Measurements from ENCODE around the gene RAET1E.
"Not testable (repeated sequence)": the region's sequence is repeated elsewhere in the genome, so short reads cannot be mapped to it uniquely, and the experiment has no call there.

RAET1E gene

DNA sequence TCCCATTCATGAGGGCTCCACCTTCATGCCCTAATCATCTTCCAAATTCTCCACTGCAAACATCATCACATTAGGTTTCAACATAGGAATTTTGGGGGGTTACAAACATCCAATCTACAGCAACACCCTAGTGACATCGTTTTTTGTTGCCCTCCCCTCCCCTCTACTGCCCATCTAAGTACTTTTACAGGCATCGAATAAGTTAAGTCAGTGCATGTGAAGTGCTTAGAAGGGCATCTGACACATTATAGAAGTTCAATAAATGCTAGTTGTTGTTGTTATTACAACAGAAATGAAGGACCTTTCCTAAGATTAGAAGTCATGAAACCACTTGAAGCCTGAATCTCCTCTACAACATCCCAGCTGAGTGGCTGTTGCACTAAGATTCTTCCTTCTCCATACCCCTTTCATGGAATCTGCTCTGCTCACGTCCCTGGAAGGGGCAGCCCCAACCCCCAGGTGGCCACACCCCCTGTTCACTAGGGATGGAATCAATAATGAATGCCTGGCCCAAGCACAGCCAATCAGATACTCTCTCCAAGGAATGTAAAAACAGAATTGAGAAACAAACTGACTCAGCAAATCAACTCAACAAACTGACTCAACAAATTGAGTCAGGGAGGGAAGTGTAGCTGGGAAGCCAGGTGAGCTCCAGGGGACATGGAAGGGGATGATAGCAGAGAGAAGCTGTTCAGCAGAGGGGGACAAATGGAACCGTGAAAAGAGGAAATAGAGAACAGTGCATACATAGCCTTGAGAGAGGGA lies 29.9 kb downstream of the RAET1E start:
- DNase-seq (ENCODE audit: low read depth), result peak; percentile 57
- H3K4me3 ChIP-seq (ENCODE audit: control insufficient read depth, low read depth, low read length), result no peak overlapping the region
- TF ChIP-seq, protein P1, sequence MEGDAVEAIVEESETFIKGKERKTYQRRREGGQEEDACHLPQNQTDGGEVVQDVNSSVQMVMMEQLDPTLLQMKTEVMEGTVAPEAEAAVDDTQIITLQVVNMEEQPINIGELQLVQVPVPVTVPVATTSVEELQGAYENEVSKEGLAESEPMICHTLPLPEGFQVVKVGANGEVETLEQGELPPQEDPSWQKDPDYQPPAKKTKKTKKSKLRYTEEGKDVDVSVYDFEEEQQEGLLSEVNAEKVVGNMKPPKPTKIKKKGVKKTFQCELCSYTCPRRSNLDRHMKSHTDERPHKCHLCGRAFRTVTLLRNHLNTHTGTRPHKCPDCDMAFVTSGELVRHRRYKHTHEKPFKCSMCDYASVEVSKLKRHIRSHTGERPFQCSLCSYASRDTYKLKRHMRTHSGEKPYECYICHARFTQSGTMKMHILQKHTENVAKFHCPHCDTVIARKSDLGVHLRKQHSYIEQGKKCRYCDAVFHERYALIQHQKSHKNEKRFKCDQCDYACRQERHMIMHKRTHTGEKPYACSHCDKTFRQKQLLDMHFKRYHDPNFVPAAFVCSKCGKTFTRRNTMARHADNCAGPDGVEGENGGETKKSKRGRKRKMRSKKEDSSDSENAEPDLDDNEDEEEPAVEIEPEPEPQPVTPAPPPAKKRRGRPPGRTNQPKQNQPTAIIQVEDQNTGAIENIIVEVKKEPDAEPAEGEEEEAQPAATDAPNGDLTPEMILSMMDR (conservative IDR thresholded peaks at IDR 0.05; ENCODE audit: control insufficient read depth, insufficient read depth, low read depth, low read length), result no peak

DNA sequence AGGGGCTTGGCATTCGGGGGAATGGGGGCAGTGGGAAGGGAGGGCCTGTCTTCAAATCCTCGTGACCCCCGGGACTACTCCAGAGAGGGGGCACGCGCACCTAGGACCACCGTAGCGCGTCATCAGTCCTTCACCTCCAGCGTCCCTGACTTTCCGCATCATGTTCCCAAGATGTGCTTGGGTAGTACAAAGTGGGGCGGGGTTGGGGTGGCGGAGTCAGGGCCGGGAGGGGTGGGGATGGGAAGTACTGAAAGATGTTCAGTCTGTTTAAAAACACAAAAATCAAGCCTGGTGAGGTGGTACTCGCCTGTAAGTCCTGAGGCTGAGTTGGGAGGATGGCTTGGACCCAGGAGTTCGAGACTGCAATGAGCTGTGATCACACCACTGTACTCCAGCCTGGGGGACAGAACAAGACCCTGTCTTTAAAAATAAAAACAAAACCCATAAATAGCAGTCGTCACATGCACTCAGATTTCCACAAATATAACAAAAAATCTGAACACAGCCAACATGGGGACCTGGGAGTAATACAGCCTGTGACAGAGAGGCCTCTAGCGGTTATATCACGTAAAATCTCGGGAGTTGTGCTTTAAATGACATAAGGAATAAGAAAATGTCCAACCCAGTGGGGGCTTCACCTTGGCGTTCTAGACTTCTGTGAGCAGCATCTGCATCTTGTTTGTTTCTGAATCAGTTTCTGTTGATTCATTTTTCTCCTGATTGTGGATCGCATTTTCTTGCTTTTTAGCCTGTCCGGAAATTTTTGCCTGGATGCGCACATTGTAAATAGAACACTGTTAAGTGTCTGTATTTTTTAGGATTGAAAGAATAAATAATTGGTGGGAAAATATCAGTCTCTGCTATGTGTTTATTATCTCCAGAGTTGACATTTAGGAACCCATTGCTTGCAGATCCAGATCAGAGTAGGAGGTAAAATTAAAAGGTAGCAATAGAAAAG lies 33.1 kb downstream of the RAET1E start:
- peak overlapping the region; percentile 57 for H3K4me3 ChIP-seq (ENCODE audit: control insufficient read depth, low read depth, low read length)
- TF ChIP-seq, protein P1 (conservative IDR thresholded peaks at IDR 0.05; ENCODE audit: control insufficient read depth, insufficient read depth, low read depth, low read length), result peak; percentile 80
- peak; percentile 81 for DNase-seq (ENCODE audit: low read depth)

DNA sequence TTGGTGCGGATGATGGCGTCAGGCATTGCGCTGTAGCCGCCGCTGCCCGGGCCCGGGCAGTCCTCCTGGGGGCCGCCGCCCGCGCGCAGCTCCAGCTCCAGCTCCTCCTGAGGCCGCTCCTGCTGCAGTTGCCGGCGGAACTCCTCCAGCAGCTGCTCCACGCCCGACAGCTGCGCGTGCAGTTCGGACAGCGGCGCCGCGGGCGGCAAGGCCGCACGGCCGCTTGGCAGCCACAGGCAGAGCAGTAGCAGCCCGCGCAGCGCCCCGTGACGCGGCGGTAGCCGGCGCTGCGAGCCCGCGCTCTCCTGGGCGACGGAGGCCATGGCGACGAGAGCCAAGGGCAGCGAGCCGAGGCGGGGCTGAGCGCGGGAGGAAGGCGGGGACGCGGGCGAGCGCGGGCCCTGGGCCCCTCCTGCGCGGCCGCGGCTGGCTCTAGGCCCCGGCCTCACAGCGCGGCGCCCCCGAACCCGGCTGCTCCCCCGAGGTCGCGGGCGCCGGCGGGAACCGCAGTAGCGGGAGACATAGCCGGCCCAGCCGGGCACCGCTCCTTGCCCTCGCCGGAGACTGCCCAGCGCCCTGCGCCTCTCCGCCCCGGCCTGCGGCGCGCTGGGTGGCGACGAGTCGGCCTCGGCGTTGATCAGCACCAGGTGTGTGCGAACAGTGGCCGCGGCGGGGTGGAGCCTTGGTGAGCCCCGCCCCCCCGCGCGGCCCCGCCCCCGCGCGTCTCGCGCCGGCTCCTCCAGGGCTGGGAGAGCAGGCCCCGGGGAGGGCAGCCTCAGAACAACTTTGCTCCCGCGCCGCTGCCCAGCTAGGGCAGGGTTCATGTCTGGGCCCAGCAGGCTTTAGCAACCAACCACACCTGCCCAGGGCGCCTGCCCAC lies 34.0 kb downstream of the RAET1E start, which contains the start of gene LRP11:
TSS of gene LRP11 (minus strand) at position 662 of the 880 bp plus-strand sequence. CDS start at position 323, 339 bp downstream.
- peak within 1 kb of the TSS; percentile 77 for H3K4me3 ChIP-seq (ENCODE audit: control insufficient read depth, low read depth, low read length)
- DNase-seq (ENCODE audit: low read depth), result peak; percentile 78
- TF ChIP-seq, protein P1 (conservative IDR thresholded peaks at IDR 0.05; ENCODE audit: control insufficient read depth, insufficient read depth, low read depth, low read length), result no peak

DNA sequence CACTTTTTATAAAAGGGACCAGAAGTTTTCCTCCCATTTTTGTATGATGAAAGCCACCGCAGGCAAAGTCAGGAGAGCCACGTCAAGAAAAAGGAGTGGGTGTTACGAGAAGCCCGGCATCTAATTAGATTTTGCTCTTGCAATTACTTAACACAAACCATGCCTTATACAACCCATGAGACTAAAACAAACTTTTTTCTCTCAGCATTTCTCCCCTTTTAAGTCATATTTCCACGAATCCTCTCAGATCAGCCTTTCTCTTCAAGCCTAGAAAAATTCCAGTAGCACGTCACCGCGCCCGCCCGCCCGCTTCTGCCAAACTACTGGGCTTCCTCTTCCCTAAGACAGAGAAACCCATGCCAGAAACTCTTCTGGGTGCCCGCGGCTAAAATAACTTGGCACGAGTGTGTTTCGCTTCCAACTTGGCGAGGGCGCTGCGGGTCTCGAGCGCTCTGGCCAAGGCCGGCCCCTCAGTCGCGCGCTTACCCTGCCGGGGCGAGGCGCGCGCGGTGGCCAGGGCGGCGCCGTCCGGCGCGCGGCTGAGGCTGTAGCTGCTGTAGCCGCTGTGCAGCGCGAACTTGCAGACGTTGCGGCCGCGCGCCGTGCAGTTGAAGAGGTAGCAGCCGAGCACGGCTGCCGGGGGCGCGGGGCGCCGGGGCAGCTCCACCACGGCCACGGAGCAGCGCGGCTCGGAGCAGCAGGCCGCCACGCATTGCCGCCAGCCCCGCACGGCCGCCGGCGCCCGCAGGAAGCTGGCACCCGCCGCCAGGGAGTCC lies 34.8 kb downstream of the RAET1E start:
- peak; percentile 50 for DNase-seq (ENCODE audit: low read depth)
- H3K4me3 ChIP-seq (ENCODE audit: control insufficient read depth, low read depth, low read length), result peak overlapping the region; percentile 77
- TF ChIP-seq, protein P1 (conservative IDR thresholded peaks at IDR 0.05; ENCODE audit: control insufficient read depth, insufficient read depth, low read depth, low read length), result no peak

DNA sequence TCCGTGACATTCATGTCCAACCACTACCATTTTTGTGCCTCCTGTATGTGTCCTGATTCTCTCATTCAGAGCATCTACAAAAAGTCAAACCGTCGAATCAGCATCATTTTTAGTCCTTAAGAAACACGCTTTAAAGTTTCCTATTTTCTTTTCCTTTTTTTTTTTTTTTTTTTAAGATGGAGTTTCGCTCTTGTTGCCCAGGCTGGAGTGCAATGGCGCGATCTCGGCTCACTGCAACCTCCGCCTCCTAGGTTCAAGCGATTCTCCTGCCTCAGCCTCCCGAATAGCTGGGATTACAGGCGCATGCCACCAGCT lies 35.5 kb downstream of the RAET1E start:
- DNase-seq (ENCODE audit: low read depth), result not testable (repeated sequence)
- H3K4me3 ChIP-seq (ENCODE audit: control insufficient read depth, low read depth, low read length), result peak overlapping the region; percentile 77

DNA sequence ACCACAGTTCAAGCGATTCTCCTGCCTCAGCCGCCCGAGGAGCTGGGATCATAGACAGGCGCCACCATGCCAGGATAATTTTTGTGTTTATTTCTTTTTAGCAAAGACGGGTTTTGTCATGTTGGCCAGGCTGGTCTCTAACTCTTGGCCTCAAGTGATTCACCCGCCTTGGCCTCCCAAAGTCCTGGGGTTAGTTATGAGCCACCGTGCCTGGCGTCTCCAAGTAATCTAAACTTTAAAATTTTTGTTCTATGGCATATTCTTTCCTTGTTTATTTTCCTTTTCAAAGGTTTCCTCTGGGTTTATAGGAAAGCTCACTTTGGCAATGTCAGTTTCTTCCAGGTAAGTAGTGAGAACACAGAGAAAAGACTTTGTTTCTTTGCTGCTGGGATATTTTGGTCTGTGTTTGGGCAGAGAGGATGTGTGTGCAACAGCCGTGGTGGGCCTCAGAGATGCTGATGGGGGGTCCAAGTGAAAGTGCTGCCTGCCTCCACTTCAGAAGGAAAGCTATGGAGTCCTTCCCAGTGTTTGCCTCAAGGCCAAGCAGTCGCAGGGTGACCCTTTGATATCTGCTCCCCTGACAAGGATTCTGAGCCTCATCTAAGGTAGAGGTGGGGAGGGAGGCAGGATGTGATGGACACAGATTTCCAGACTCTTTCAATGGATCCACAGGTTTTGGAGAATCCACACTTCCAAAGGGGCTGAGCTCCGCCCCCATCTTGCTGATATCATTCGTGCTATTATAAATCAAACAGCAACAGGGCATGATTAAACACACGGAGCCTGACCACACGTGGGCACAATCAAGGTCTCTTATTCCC lies 36.1 kb downstream of the RAET1E start:
- H3K4me3 ChIP-seq (ENCODE audit: control insufficient read depth, low read depth, low read length), result peak overlapping the region; percentile 77
- TF ChIP-seq, protein P1 (conservative IDR thresholded peaks at IDR 0.05; ENCODE audit: control insufficient read depth, insufficient read depth, low read depth, low read length), result no peak
- DNase-seq (ENCODE audit: low read depth), result no peak

All from fibroblast of mammary gland (primary cell).